ENCODE measurements around the gene COQ9. TPM values are rescaled to one million over a fixed set of nuclear protein-coding genes. Genes with fewer than 3 reads are reported as not detected.

The COQ9 gene
- total RNA-seq, 6 donors from 2014 or later = 33.1 to 47.1 (median 39.4) TPM

DNA sequence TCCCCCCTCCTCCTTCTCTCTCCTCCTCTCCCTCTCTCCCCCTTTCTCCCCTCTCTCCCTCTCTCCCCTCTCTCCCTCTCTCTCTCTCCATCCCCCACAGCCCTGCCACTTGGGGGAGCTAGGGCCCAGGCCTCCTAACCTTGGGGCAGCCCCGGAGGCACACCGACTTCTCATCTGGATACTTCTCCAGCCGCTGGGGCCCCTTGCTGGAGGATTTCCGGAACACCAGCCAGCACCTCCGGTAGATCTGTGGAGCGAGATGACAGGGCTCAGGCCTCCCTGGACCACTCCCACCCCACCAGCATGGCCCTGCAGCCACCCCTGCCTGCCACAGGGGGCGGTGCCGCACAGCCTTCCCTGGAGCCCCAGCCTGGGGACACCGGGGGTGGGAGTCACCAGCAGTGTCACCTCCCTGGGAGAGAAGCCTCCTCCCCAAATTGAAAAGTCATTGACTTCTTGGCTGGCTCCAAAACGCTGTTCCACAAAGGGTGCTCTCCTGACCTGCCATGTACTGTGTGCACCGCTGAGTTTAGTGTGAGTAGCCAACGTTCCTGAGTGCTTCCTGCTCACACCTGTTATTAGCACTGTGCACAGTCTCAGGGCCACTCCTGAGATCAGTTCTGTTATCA lies 28.5 kb downstream of the COQ9 start:
- WGBS, 2 donors = 2 to 8% methylated on average over 6 to 12 of the region's 12 CpGs
- H3K4me3 ChIP-seq = no peak overlapping the region
- H3K27me3 ChIP-seq = no peaks in the 10 kb centered on the region
- peak overlapping the region in 3 of 4 donors; percentile 29 to 58 (median 46) for H3K27ac ChIP-seq
- peaks cover 44 to 74% (median 63%) of the 10 kb centered on the region in 4 donors for H3K4me1 ChIP-seq
- DNase-seq = peak; percentile 59 to 86
- H3K9me3 ChIP-seq = no peaks in the 10 kb centered on the region
- TF ChIP-seq, protein P1, sequence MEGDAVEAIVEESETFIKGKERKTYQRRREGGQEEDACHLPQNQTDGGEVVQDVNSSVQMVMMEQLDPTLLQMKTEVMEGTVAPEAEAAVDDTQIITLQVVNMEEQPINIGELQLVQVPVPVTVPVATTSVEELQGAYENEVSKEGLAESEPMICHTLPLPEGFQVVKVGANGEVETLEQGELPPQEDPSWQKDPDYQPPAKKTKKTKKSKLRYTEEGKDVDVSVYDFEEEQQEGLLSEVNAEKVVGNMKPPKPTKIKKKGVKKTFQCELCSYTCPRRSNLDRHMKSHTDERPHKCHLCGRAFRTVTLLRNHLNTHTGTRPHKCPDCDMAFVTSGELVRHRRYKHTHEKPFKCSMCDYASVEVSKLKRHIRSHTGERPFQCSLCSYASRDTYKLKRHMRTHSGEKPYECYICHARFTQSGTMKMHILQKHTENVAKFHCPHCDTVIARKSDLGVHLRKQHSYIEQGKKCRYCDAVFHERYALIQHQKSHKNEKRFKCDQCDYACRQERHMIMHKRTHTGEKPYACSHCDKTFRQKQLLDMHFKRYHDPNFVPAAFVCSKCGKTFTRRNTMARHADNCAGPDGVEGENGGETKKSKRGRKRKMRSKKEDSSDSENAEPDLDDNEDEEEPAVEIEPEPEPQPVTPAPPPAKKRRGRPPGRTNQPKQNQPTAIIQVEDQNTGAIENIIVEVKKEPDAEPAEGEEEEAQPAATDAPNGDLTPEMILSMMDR (IDR thresholded peaks at IDR 0.05) = peak; percentile 43 to 78 (median 71)
- TF ChIP-seq EP300 (IDR thresholded peaks at IDR 0.05) = no peak
- H3K36me3 ChIP-seq = peaks cover 8 to 45% (median 33%) of the 10 kb centered on the region in 4 donors
- ATAC-seq (ENCODE audit: low FRiP score in 2 of 2) = peak; percentile 37 to 63

DNA sequence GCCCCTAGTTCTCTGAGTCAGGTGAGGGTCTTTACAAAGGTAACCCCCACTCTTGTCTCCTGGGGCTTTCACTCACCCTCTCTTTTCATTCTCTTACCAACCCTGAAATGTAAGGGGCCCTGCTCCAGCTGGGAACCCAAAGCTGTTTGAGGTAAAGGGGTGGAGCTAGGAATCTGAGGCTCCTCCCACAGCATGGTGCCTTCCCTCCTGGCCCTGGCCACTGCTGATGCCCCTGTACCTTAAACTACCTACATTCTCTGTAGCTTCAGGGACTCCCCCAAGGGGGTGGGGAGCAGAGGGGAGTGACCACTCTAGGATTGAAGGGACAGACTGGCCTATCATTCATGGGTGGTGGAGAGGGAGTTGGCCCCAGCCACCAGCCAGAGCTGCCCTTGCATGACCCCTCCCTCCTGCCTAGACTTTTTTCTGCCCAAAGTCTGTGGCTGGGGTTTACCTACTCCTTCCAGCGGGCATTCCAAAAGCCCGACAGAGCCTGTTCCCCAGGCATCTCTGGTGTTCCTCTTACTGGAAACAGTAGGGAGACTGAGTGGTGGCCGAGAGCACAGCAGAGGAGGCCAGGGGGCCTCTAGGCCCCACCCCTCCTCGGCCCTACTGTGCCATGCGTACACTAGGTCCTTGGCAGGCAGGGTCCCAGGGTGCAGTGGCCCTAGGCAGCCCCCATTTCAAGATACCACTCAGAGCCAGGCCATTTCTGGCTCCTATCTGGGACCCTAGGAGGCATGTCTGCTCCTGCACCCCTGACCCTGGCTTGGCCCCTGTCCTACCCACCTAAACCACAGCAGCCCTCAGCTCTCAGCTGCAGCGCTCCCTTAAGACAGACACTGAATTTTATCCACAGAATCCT lies 29.5 kb downstream of the COQ9 start:
- 80 to 89% methylated on average over 5 to 6 of the region's 6 CpGs for WGBS, 2 donors
- Histone ChIP-seq H3K4me1 (peaks cover 38 to 66% (median 57%) of the 10 kb centered on the region in 4 donors), H3K36me3 (peaks cover 8 to 35% (median 26%) of the 10 kb centered on the region in 4 donors), H3K27me3 (no peaks in the 10 kb centered on the region), H3K4me3 (no peak overlapping the region), H3K9me3 (no peaks in the 10 kb centered on the region), H3K27ac (peak overlapping the region in 3 of 4 donors; percentile 32 to 58 (median 46))
- DNase-seq = no peak
- TF ChIP-seq POLR2AphosphoS5 (IDR thresholded peaks at IDR 0.05) (no peak), EP300 (IDR thresholded peaks at IDR 0.05) (no peak), POLR2A (IDR thresholded peaks at IDR 0.05) (no peak)
- TF ChIP-seq, protein P1 (IDR thresholded peaks at IDR 0.05) = no peak
- no peak for ATAC-seq (ENCODE audit: low FRiP score in 2 of 2)

DNA sequence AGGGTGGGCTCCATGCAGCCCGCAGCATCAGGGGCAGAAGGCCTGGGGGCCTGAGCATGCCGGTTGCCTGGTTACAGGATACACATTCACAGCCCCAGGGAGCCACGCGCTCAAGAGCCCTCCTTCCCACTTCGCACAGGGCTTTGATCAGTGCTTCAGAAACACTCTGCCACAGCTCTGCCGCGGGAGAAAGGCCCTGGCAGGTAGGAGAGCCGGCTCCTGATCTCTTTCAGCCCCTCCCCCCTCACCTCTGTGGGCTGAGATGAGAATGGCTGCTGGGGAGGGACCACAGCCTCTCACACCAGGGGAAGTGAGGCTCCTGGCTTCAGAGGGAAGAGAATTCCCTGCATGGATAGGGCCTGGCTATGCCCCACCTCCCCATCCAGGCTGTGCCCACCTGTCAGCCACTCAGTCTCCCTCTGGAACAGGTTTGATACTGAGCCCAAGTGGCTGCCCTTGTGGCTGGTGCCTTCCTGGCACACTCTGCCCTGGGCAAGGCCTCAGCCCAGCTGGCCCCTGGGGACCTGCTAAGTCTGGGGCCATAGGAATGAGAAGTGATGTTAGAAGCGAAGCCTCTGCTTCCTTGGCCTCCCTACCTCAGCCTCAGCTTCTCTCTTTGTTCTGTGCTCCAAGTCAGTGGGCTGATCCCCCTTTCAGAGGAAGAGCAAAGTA lies 30.4 kb downstream of the COQ9 start:
- no peak for ATAC-seq (ENCODE audit: low FRiP score in 2 of 2)
- DNase-seq = peak; percentile 50 to 59
- 50 to 73% methylated on average over 4 to 9 of the region's 9 CpGs for WGBS, 2 donors

DNA sequence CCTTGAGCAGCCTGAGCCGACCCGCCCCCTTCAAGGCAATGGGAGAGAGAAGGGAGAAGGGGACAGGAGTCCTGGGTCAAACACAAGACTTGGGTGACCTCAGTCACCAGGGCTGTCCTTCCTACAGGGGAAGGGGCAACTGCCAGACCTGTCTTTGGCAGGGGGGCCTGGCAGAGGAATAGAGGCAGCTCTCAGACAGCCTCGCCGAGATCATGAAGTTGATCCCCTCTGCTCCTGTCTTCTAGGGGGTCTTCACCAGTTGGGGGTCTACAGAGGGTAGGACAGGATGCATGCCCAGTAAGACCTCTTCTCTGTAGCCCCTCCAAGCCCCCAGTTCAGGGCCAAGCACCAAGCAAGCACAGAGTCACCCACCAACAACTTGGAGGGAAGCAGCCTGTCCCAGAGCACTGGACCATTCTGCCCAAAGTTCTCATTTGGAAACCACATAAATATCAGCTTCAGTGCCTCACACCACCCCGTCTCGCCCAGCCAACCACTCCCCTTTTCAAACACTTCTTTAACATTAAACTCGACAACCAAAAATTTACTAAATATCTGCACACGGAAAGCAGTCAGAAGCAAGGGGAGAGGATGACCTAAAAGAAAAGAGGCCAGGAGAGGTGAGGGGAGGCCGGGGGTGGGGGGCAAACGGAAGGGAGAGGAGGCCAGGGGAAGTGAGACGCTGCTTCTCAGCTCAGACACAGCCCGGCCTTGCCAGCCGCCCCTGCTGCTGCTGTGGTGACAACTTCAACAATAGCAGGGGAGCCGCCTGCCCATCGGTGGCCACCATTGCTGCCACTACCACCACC lies 31.3 kb downstream of the COQ9 start:
- ATAC-seq (ENCODE audit: low FRiP score in 2 of 2) (no peak), DNase-seq (no peak)
- H3K36me3 ChIP-seq = peaks cover 0 to 17% (median 9%) of the 10 kb centered on the region in 4 donors
- no peaks in the 10 kb centered on the region for H3K9me3 ChIP-seq
- peak overlapping the region; percentile 4 to 52 (median 36) for H3K4me3 ChIP-seq
- peak overlapping the region in 3 of 4 donors; percentile 62 to 64 (median 63) for H3K27ac ChIP-seq
- H3K4me1 ChIP-seq = peaks cover 38 to 55% (median 52%) of the 10 kb centered on the region in 4 donors
- 25 to 49% methylated on average over 10 to 15 of the region's 15 CpGs for WGBS, 2 donors
- H3K27me3 ChIP-seq = no peaks in the 10 kb centered on the region
- TF ChIP-seq EP300 (IDR thresholded peaks at IDR 0.05) = no peak

More for the DNA sequence above, 30.4 kb downstream of the COQ9 start:
- Histone ChIP-seq H3K9me3 (no peaks in the 10 kb centered on the region), H3K27ac (peak overlapping the region in 3 of 4 donors; percentile 32 to 64 (median 62)), H3K4me3 (no peak overlapping the region), H3K27me3 (no peaks in the 10 kb centered on the region), H3K36me3 (peaks cover 8 to 26% (median 17%) of the 10 kb centered on the region in 4 donors), H3K4me1 (peaks cover 38 to 57% (median 53%) of the 10 kb centered on the region in 4 donors)
- TF ChIP-seq, protein P1 (IDR thresholded peaks at IDR 0.05) = no peak
- no peak for TF ChIP-seq POLR2A (IDR thresholded peaks at IDR 0.05)
- TF ChIP-seq EP300 (IDR thresholded peaks at IDR 0.05) = no peak
- TF ChIP-seq POLR2AphosphoS5 (IDR thresholded peaks at IDR 0.05) = no peak
